ENCODE measurements around the gene UVRAG.

Gene UVRAG

DNA sequence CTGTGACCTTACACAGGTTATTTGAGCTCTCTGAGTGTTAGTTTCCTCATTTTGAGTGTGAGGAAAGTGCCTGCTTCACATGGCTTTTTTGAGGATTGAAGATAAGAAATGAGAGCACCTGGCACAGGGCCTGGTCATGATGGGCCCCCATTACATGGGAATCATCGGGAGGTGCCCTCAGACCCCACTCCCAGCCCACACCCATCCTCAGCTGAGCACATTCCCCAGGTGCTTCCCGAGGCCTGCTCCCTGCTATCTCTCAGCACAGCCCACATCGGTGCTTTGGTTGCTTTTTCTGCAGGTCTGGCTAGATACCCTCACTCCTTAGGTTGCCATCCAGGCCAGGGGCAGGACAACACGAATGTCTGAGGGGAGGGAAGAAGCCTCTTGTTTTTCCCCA, 29.8 kb upstream of the UVRAG start:
- H3K9ac ChIP-seq (ENCODE audit: low read length): no peak overlapping the region
- H3K9me2 ChIP-seq (replicated peaks; ENCODE audit: insufficient read depth, low read length): no peaks in the 10 kb centered on the region
- H2AFZ ChIP-seq (ENCODE audit: low read depth, low read length, severe bottlenecking): no peak overlapping the region
- H3K27me3 ChIP-seq (ENCODE audit: low read length): no peaks in the 10 kb centered on the region
- H4K20me1 ChIP-seq (ENCODE audit: low read depth, low read length): no peaks in the 10 kb centered on the region
- no peaks in the 10 kb centered on the region for H3K79me2 ChIP-seq (ENCODE audit: insufficient read depth, low read length)
- H3K27ac ChIP-seq (ENCODE audit: low read depth, low read length): no peak overlapping the region
- H3F3A ChIP-seq (ENCODE audit: insufficient read depth): no peaks in the 10 kb centered on the region
- TF ChIP-seq EZH2phosphoT487 (conservative IDR thresholded peaks at IDR 0.05; ENCODE audit: low read length): no peak
- TF ChIP-seq, protein P1, sequence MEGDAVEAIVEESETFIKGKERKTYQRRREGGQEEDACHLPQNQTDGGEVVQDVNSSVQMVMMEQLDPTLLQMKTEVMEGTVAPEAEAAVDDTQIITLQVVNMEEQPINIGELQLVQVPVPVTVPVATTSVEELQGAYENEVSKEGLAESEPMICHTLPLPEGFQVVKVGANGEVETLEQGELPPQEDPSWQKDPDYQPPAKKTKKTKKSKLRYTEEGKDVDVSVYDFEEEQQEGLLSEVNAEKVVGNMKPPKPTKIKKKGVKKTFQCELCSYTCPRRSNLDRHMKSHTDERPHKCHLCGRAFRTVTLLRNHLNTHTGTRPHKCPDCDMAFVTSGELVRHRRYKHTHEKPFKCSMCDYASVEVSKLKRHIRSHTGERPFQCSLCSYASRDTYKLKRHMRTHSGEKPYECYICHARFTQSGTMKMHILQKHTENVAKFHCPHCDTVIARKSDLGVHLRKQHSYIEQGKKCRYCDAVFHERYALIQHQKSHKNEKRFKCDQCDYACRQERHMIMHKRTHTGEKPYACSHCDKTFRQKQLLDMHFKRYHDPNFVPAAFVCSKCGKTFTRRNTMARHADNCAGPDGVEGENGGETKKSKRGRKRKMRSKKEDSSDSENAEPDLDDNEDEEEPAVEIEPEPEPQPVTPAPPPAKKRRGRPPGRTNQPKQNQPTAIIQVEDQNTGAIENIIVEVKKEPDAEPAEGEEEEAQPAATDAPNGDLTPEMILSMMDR (IDR thresholded peaks at IDR 0.05; ENCODE audit: insufficient read depth, low read length, poor library complexity, severe bottlenecking): no peak
- no peak overlapping the region for H3K4me2 ChIP-seq (ENCODE audit: low read depth, low read length, poor library complexity, severe bottlenecking)
- no peak overlapping the region for H3K4me3 ChIP-seq (ENCODE audit: insufficient read depth, low read length, poor library complexity, severe bottlenecking)
- H3K36me3 ChIP-seq (ENCODE audit: low read length): no peaks in the 10 kb centered on the region
- no peaks in the 10 kb centered on the region for H3K9me3 ChIP-seq (ENCODE audit: insufficient read depth, low read length)

DNA sequence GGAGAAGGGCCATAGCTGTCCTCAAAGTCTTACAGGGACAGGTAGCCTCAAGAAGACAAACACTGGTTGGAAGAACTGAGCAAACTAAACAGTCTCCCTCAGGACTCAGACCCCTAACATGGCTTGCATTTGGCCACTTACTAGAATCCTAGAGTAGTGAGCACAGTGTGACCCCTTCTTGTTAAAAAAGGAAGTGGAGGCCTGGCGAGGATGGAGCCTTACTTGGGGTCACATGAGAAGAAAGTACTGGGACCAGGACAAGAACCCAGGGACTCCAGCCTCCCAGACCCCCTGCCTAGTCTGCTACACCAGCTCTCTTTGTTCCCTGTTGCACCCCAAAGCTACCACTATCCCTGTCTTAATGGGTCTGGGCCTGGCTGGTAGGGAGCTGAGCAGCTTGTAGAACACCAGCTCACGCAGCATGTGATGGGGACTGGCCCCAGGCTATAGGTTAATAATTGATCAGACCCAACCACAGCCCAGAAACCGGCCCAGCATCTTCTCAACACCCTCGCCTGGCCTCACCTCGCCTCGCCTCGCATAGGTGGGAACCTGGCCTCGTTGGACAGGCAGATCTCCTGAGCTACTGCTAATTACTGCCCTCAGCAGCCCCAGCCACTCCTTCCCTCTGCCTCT, 28.8 kb upstream of the UVRAG start:
- Histone ChIP-seq H3K27me3 (ENCODE audit: low read length) (no peaks in the 10 kb centered on the region), H3K4me3 (ENCODE audit: insufficient read depth, low read length, poor library complexity, severe bottlenecking) (no peak overlapping the region), H3K9ac (ENCODE audit: low read length) (no peak overlapping the region), H3K27ac (ENCODE audit: low read depth, low read length) (no peak overlapping the region), H3K9me2 (replicated peaks; ENCODE audit: insufficient read depth, low read length) (no peaks in the 10 kb centered on the region), H3K9me3 (ENCODE audit: insufficient read depth, low read length) (no peaks in the 10 kb centered on the region), H4K20me1 (ENCODE audit: low read depth, low read length) (no peaks in the 10 kb centered on the region), H3K36me3 (ENCODE audit: low read length) (no peaks in the 10 kb centered on the region), H3K4me2 (ENCODE audit: low read depth, low read length, poor library complexity, severe bottlenecking) (no peak overlapping the region), H3K79me2 (ENCODE audit: insufficient read depth, low read length) (no peaks in the 10 kb centered on the region), H3F3A (ENCODE audit: insufficient read depth) (no peaks in the 10 kb centered on the region), H2AFZ (ENCODE audit: low read depth, low read length, severe bottlenecking) (no peak overlapping the region)
- TF ChIP-seq, protein P1 (IDR thresholded peaks at IDR 0.05; ENCODE audit: insufficient read depth, low read length, poor library complexity, severe bottlenecking): no peak
- TF ChIP-seq EZH2phosphoT487 (conservative IDR thresholded peaks at IDR 0.05; ENCODE audit: low read length): no peak

DNA sequence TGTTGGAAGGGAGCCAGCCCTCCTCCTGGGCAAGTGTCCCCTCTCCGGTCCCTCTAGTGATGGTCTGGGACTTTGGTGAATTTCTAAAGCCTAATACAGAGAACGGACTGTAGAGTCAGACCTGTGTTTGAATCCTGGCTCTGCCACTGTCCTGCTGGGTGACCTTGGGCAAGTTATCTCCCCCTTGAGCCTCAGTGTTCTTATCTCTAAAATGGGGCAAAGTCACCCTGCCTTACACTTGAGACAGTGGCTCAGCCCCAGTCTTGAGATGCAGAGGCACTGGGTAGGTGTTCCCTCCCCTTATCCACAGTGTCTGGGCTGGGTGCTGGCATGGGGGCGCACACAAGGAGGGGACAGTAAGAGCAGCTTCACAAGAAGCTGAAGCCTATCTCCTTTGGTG, 25.5 kb upstream of the UVRAG start:
- H3K27me3 ChIP-seq (ENCODE audit: low read length): no peaks in the 10 kb centered on the region
- no peaks in the 10 kb centered on the region for H3F3A ChIP-seq (ENCODE audit: insufficient read depth)
- no peak overlapping the region for H3K4me3 ChIP-seq (ENCODE audit: insufficient read depth, low read length, poor library complexity, severe bottlenecking)
- no peaks in the 10 kb centered on the region for H3K9me3 ChIP-seq (ENCODE audit: insufficient read depth, low read length)
- H3K4me2 ChIP-seq (ENCODE audit: low read depth, low read length, poor library complexity, severe bottlenecking): no peak overlapping the region
- no peaks in the 10 kb centered on the region for H3K9me2 ChIP-seq (replicated peaks; ENCODE audit: insufficient read depth, low read length)
- H3K27ac ChIP-seq (ENCODE audit: low read depth, low read length): no peak overlapping the region
- H3K9ac ChIP-seq (ENCODE audit: low read length): no peak overlapping the region
- TF ChIP-seq, protein P1 (IDR thresholded peaks at IDR 0.05; ENCODE audit: insufficient read depth, low read length, poor library complexity, severe bottlenecking): no peak
- no peak for TF ChIP-seq EZH2phosphoT487 (conservative IDR thresholded peaks at IDR 0.05; ENCODE audit: low read length)
- no peak overlapping the region for H2AFZ ChIP-seq (ENCODE audit: low read depth, low read length, severe bottlenecking)
- H4K20me1 ChIP-seq (ENCODE audit: low read depth, low read length): no peaks in the 10 kb centered on the region
- H3K79me2 ChIP-seq (ENCODE audit: insufficient read depth, low read length): no peaks in the 10 kb centered on the region
- no peaks in the 10 kb centered on the region for H3K36me3 ChIP-seq (ENCODE audit: low read length)
